ENCODE results near the gene ALDH1A1.

The ALDH1A1 gene

DNA sequence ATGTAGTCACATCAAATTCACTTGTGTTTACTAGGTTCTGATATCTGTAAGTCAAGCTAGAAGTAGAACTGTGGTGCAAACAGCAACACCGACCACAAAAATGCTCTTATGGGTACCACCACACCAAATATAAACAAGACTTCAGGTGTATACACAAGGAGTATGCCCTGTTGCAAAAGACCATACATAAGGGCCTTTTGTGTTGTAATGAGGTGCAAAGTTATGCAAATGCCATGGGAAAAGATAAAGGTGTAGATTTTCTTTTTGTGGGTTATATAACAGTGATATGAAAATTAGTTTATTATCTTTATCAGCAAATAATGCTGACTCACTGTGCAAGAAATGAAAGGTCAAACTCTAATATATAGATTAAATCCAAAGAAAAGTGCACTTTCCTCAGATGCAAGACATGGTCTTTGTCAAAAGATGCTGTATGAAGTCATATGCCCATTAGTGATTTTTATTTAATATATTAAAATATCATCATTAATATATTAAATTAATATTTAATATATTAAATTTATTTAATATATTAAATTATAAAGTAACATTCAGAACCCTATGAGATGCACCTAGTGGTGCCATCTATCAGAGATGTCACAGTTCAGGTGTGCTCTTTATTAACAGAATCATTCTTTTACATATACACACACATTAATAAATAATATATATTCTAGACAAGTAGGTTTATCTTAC is 26.7 kb upstream of the ALDH1A1 start:
- no peak for DNase-seq (ENCODE audit: low read depth in 2 of 3, low spot score in 1 of 3)

DNA sequence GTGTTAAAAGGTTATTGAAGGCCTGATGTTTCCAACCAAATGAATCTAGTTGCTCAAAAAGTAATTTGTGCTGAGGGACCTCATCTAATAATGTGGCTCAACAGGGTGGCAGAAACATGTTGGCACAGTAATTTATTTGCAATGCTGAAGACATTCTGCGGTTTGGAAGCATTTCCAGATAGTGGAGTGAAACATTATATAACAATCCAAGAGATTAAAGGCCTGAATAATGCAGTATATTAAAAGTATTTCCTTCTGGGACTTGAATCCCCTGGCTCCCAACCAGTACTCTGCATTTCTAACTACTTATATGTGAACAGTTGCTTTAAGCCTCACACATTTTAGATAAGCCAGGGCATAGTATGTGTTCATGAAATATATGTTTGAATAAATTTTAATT is 25.9 kb upstream of the ALDH1A1 start:
- DNase-seq (ENCODE audit: low read depth in 2 of 3, low spot score in 1 of 3), result no peak

DNA sequence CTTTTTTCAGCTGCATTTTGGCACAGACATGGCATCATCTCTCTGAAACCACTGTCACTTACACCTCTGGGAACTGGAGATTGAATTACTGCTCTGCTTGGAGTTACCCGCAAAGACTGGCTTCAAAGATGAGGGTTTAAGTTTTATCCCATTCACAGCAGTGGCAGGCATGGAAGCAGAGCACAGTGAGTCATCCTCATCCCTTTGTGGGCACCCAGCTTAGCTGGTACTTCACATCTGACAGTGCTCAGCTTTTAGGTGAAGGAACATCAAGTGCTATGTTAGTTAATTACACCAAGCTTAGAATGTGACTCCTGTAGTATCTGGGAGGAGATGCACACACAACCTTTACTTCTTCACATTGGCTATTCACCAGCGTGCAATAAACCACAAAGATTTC is 24.8 kb upstream of the ALDH1A1 start:
- DNase-seq (ENCODE audit: low read depth in 2 of 3, low spot score in 1 of 3), result no peak

DNA sequence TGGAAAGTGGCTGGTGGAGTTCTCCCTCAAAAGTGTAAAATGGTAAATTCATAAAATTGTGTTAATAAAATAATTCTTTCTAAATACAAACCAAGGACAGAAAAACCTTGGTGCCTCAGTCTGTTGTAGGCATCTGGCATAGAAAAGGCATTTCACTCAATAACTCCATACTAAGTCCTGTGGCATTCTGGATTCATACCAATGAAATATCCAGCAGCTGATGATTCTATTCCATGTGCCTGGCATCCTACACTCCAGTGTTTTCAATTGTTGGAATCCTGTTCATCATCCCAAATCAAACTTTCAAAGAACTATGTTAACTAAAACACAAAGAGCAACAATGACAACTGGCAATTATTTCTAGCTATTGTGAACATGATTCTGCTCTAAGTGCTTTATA is 21.6 kb upstream of the ALDH1A1 start:
- DNase-seq (ENCODE audit: low read depth in 2 of 3, low spot score in 1 of 3), result no peak

DNA sequence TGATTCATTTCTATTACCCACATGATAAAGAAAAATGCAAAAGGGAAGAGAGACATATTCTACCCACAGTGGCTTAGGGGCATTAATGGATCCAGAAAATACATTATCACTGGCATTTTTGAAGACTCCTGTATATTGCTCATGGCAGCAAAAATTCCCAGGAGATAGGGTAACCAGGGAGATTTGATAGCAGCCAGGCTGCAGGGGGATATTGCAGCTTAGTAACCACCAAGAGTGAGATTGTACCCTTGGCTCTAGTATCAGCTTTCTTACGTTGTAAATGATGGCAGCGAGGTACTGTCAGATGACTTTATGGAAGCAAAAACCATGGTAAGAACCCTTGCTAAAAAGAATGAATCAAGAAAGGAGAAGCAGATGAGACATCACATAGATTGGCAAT is 19.8 kb upstream of the ALDH1A1 start:
- no peak for DNase-seq (ENCODE audit: low read depth in 2 of 3, low spot score in 1 of 3)

DNA sequence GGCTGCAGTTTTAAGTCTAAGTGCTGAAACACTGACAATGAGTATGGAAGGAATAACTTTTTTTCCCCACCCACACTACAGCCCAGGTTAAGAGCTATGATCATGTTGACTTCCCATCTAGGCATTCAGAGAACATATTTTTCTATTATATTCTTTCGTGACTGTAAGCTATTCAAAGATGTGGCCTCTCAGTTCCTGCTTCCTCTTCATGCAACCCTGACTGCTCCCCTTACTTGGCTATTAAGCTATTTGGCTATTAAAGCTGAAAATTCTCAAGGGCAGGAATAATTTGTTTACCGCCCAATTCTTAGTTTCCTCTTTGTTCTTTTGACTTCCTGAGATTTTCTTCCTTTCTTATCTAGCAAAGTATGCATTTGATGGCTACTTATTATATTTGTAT is 18.6 kb upstream of the ALDH1A1 start:
- no peak for DNase-seq (ENCODE audit: low read depth in 2 of 3, low spot score in 1 of 3)

DNA sequence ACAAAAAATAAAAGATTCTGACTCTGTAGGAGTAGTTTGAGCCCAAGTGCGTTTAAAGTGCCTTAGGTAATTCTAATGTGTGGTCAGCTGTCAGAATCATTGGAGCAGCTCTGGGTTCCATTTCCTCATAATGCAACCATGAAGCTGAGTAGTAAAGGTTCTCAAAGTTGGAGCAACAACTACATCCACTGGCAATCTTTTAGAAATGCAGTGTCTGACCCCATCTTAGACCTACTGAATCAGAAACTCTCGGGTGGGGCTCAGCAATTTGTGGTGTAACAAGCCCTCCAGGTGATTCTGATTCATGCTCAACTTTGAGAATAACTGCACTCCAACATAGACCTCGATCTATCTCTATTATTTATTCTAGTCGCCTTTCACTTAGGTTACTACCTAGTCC is 7.6 kb upstream of the ALDH1A1 start:
- no peak for DNase-seq (ENCODE audit: low read depth in 2 of 3, low spot score in 1 of 3)

DNA sequence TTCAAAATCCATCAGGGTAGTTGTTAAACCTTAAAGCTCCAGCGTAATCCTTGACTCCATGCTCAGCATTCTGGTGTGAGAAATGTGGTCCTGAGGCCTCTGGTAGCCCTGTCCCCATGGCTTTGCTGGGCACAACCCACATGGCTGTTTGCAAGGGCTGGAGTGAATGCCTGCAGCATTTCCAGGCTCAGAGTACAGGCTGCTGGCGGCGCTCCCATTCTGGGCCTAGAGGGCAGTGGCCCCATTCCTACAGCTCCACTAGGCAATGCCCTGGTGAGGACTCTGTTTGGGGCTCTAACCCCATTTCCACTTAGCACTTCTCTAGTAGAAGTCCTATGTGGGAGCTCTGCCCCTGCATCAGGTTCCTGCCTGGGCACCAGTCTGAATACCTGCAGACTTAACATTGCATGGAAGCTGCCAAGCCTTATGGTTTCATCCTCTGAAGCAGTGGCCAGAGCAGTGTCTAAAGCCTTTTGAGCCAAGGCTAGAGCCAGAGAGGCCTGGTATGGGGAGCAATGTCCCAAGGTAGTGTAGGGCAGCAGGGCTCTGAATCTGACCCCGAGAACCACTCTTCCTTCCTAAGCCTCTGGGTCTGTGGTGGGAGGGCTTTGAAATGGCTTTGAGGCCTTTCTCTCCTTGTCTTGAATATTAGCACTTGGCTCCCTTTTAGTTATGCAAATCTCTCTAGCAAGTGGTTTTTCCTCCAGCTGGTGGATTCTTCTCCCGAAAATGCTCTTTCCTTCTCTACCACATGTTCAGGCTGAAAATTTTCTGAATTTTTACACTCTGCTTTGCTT is 5.8 kb upstream of the ALDH1A1 start:
- DNase-seq (ENCODE audit: low read depth in 2 of 3, low spot score in 1 of 3), result no peak

DNA sequence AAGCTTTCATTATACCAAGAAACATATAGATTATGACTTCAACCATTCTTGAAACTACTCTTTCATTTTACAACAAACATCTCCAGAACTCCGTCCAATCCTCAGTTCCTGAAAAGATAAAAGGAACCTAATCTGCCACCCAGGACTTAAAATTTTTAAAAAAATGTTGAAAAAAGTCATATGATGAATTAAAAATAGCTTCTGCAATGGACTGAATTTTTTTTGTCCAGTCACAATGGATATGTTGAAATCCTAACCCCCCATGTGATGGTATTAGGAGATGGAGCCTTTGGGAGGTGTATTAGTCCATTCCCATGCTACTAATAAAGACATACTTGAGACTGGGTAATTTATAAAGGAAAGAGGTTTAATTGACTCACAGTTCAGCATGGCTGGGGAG is 2.7 kb upstream of the ALDH1A1 start:
- DNase-seq (ENCODE audit: low read depth in 2 of 3, low spot score in 1 of 3), result no peak

DNA sequence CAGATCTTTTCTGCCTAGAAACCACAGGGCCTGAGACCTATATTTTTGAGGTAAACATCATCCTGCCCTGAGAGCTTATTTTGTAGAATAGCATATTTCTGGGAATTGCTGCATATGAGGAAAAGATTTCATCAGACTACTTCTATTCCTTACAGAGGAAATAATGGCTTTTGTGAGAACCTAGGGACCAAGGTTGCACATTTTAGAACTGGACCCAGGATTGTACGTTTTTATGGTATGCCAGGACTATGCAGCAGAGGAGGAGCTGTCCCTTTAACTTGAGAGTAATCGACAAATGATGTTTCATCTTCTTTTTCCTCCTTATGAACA is 2.2 kb upstream of the ALDH1A1 start:
- no peak for DNase-seq (ENCODE audit: low read depth in 2 of 3, low spot score in 1 of 3)

DNA sequence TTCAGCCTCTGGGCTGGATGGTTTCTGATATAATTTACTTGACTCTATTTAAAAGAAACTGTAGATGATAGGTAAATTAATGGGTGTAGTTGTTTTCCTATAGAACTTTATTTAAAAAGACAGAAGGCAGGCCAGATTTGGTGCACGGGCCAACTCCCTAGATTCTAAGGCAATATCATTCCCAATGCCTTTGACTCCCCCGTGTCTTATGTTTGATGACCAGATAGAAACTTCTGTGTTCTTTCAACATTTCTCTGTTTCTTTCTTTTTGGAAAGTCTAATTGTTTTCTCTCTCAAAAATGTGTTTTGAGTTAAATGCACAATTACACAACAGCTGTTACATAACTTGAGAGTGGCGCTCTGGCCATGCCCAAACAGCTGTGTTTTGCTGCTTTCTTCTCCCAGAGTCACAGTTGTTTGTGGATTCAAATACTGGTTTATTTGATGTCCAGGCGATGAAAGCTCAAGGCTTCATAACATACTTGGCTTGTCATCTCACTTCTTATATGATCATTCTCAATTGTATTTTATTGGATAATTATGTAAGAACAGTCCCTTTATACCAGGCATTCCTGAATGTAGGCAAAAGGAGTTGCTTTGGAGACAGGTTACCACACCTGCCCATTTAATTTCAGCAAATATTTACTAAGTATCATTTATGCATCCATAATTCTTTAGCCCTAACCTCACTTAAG is 1.7 kb upstream of the ALDH1A1 start:
- DNase-seq (ENCODE audit: low read depth in 2 of 3, low spot score in 1 of 3), result no peak

DNA sequence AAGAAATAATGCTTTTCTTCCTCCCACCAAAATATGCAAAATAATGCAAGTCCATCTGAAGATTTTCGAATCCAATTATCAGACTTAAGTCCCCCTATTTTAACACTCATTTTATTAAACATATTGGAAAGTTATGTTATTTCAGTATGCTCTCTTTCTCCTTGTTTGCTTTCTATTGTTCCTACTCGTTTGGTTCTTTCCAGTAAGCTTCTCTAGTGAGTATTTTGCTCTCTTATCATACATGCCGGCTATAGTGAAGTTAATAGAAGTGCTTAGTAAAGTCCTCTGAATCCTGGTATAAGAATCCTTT is 517 bp downstream of the ALDH1A1 start:
- DNase-seq (ENCODE audit: low read depth in 2 of 3, low spot score in 1 of 3), result no peak

DNA sequence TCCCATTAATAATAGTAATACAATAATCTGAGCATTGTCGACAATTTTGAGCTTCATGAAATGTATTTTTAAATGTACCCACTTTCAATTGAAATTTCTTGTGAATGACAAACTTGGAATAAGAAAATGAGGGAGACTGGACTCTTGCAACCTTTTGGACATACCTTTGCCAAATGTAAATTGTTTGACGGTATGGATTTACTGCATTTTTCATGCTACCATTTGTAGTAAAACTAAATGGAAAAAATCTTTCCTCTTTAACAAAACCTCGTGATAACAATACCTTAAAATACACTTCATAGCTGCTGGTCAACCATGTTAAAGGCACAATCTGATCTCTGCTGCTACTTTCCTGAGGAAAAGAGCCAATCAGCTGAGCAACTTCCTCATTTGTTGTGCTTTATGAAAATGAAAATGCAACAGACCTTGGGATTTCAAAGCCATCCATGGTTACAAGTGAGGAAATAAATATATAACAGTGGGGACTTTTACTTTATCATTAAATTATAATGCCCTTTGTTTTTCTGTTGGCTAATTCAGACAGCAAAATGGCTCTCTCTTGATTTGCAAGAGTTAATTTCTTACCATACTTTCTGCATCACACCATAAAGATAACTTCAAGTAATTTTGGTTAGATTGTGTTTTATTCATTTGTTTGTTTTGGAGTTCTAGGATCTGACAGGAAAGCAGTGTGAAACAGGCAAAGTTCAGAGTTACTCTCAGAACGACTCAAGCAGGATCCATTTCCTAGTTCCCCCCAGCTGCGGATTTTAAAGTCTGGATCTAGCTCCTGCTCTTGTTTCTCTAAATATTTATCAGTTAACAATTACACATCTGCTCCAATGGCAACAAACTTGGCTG is 1.1 kb downstream of the ALDH1A1 start:
- DNase-seq (ENCODE audit: low read depth in 2 of 3, low spot score in 1 of 3), result no peak

DNA sequence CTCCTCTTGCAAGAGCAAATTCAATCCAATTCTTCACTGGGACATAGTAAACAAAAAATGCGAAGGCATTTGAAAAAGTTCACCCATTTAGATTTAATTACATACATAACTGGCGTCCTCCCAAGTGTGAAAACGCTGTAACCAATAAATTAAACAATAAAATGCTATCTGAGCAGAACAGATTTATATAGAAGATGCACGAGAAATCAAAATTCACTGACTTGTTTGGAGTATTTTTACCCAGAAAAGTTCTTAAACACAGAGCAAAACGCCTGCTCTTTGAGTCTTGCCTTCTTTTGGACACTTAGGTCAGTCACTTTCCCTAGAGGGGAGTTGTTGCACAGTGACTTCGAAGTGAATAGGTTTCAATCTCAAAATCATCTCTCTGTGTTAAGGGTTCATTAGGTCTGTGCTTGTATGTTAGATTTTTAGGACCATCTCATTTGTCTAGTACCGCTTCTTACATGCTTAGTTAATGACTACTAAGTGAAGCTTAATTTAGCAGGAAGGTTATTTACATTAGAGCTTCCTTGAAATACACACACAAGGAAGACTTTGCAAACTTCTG is 1.9 kb downstream of the ALDH1A1 start:
- no peak for DNase-seq (ENCODE audit: low read depth in 2 of 3, low spot score in 1 of 3)

DNA sequence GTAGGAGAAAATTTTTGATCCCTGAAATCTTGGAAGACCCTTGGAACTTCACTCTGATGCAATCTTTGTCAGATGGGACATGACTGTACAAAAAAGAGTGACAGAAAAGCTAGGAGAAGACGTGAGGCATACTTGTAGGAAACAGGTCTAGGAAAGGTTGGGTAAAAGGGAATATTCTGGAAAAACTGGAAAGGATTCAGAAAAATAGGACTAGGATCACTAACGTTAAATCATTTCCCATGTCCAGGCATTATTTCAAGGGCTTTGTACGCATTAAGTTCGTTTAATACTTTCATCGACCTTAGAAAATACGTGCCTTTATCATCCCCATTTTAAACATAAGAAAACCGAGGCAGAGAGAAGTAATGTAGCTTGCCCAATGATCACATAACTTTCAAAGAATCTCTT is 2.9 kb downstream of the ALDH1A1 start:
- DNase-seq (ENCODE audit: low read depth in 2 of 3, low spot score in 1 of 3), result no peak

DNA sequence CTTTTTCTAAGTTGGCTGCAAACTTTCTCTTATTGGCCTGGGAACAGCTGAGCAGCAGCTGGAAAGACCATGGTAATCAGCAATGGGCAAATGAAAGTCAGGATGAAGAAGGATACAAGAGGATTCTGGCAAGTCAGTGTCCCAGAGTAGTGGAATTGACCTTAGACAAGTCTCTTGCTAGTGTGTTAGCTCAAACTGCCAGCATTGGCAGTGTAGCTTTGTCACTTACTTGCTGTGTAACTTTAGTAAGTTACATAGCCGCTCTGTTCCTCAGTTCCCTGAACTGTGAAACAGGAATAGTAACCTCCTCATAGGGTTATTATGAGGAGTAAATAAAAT is 3.6 kb downstream of the ALDH1A1 start:
- no peak for DNase-seq (ENCODE audit: low read depth in 2 of 3, low spot score in 1 of 3)

DNA sequence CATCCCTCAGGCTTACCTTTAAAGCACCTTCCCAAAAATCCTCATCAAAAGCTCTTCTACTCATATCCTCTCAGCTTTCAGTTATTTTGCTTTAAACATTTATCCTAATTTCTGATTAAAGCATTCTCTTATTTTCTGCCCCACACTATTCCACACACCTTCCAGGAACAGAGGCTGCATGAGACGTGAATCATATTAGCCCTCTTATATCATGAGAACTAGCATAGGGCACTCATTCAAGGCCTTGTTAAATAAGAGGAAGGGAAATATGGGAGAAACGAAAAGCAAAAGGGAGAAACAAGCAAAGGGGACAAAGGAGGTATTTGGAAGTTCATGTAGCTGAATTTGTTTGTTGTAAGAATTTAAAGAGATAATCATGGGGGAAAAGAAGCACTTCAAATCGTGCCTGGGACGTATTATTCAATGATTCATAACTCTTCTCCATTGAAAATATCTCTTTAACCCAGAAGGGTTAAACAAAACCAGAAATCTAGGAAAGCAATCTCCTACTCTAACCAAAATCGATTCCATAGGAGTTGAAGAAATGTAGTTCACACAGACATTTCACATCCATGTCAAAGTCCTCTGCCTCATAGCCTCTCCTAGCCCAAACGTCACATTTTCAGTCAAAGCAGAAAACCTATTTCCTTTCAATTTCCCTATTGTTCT is 4.1 kb downstream of the ALDH1A1 start:
- no peak for DNase-seq (ENCODE audit: low read depth in 2 of 3, low spot score in 1 of 3)

DNA sequence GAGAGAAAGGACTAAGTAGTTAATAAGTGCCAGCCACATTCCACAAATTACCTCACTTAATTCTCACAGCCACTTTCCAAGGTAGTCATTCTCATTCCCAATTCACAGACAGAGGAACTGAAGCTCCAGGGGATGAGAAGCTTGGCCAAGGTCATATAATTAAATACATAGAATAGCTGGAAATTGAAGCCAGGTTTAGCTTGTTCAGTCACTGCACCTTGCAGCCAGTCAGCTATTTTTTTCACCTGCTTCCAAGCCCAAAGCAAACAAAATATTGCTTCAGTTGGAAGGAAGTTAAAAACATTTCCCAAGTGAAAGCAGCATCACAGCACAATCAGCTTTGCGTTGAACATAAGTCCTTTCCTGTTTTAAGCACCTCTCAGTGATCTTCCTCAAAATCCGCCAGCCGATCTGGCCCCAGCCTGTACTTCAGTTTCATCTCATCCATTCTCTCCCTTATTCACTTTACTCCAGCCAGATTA is 4.8 kb downstream of the ALDH1A1 start:
- no peak for DNase-seq (ENCODE audit: low read depth in 2 of 3, low spot score in 1 of 3)

DNA sequence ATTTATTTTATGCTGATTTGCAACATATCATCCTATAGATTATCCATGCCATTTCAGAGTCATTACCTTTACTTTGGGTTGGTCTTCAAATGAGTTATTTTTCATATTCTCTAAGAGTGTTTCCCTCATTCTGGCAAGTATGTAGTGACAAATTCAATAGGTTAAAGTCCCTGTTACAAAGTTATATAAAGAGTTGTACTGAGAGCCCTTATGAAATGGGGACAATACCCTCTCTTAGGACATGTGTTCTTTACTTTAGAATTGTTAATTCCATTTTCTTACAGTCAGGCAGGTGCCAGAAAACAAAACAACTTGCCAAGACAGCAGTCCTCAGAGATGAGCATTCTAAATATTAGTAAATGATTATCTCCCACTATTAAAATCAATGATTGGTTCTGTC is 6.0 kb downstream of the ALDH1A1 start:
- no peak for DNase-seq (ENCODE audit: low read depth in 2 of 3, low spot score in 1 of 3)

DNA sequence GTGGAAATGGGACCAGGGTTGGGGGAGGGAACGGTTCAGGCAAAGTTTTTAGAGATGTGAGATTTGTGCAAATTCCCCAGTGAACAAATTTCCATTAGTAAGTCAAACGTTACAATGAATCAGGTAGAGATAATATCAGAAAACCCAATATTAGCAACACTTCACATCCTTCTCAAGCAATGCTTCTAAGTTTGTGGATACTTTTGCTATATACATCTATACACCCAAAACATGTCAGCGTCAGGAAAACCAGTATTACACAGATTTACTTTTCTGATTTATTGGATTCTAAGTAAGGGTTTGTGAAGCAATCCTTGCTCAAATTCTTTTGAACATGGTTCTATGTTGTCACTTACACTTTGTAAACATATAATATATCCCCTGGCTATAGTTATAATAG is 6.5 kb downstream of the ALDH1A1 start:
- DNase-seq (ENCODE audit: low read depth in 2 of 3, low spot score in 1 of 3), result no peak

DNA sequence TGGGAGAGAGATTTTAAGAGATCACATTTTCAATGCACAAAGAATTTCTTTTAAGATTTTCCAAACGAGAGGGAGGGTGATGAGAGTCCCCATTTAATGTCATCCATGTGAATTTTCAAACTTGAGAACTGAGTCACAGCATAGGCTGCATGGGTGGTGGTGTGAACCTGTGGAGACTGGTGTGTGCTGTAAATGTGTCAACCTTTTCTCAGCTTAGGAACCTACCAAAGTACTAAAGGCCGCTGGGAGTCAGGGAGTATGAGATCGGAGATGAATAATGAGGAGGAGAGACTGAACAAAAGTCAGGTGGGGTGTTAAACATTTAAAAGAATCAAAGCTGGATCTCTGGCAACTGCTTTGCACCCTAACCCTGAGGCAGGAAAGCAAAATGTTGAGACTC is 7.5 kb downstream of the ALDH1A1 start:
- DNase-seq (ENCODE audit: low read depth in 2 of 3, low spot score in 1 of 3), result no peak
